Mammary epithelial cell (primary cell): ENCODE measurements around the gene TMEM221.

Experiments
- CTCF ChIP-seq, 2 donors: IDR thresholded peaks in 1 of 2; conservative IDR thresholded peaks in 1 of 2; 2 replicates each; pipeline ENCODE4 v1.5.1; 2011 to 2012; ENCODE audit warnings: inconsistent platforms in 2 of 2, low read length in 2 of 2, mild to moderate bottlenecking in 2 of 2, control low read depth in 1 of 2, low read depth in 1 of 2; ENCODE audit not compliant: insufficient read depth in 1 of 2; ENCODE audit errors: extremely low read depth in 1 of 2
- EZH2 ChIP-seq: IDR thresholded peaks from 2 replicates; pipeline ENCODE4 v1.6.1; 2012; ENCODE audit warnings: low read length, inconsistent platforms, borderline replicate concordance

- TF ChIP-seq CTCF (conservative IDR thresholded peaks at IDR 0.05 in 1 of 2, IDR thresholded peaks at IDR 0.05 in 1 of 2; ENCODE audit: extremely low read depth in 1 of 2, insufficient read depth in 1 of 2, low read depth in 1 of 2, low read length in 2 of 2) = no peak
- TF ChIP-seq EZH2 = no peak
Observed at GRCh38 chr19:17423429-17424208, 24.8 kb downstream of the TMEM221 start.
